ENCODE results near the gene MEIS2. TPM values are rescaled to one million over a fixed set of nuclear protein-coding genes. Genes with fewer than 3 reads are reported as not detected.

The MEIS2 gene
- total RNA-seq, 5 donors from 2014 or later (not counting 1 experiment from before 2014, with no cell fraction given) = 0.38 to 0.54 TPM; not detected in 3

GRCh38 chr15:36903922-36904556 lies 196.3 kb downstream of the MEIS2 start:
- peaks cover 0 to 3% of the 10 kb centered on the region in 2 donors for H3K27me3 Mint-ChIP-seq
- no peaks in the 10 kb centered on the region for H3K36me3 Mint-ChIP-seq
- POLR2A ChIA-PET = no interaction called here
- ATAC-seq (replicated peaks in 1 of 4) (no peak), DNase-seq (no peak)
- no peaks in the 10 kb centered on the region for H3K4me1 ChIP-seq (ENCODE audit: control insufficient read depth in 1 of 2, extremely low read depth in 1 of 2, insufficient read depth in 2 of 2, low read length in 2 of 2)
- no peak overlapping the region for H3K27ac ChIP-seq (ENCODE audit: low read length)
- WGBS (ENCODE audit: insufficient coverage) = 100% methylated on average over 2 of the region's 5 CpGs
- no peak overlapping the region for H3K27ac Mint-ChIP-seq
- no peaks in the 10 kb centered on the region for H3K36me3 ChIP-seq (ENCODE audit: control insufficient read depth in 2 of 2, extremely low read depth in 1 of 2, insufficient read depth in 1 of 2, low read length in 1 of 2)
- H3K4me3 Mint-ChIP-seq = no peak overlapping the region
- no peak overlapping the region for H3K4me3 ChIP-seq (ENCODE audit: control insufficient read depth in 1 of 2, extremely low read depth in 1 of 2, low read length in 1 of 2)
- H3K9me3 Mint-ChIP-seq = no peaks in the 10 kb centered on the region
- no peaks in the 10 kb centered on the region for H3K4me1 Mint-ChIP-seq
- CTCF ChIA-PET = no interaction called here
- no peaks in the 10 kb centered on the region for H3K9me3 ChIP-seq
- H3K27me3 ChIP-seq (replicated peaks in 1 of 2; ENCODE audit: control insufficient read depth in 2 of 2, extremely low read depth in 1 of 2, insufficient read depth in 2 of 2, low read length in 1 of 2) = peaks cover 0 to 9% of the 10 kb centered on the region in 2 experiments

- H3K4me1 ChIP-seq (ENCODE audit: control insufficient read depth in 1 of 2, extremely low read depth in 1 of 2, insufficient read depth in 2 of 2, low read length in 2 of 2) = no peaks in the 10 kb centered on the region
- peaks cover 0 to 9% of the 10 kb centered on the region in 2 experiments for H3K27me3 ChIP-seq (replicated peaks in 1 of 2; ENCODE audit: control insufficient read depth in 2 of 2, extremely low read depth in 1 of 2, insufficient read depth in 2 of 2, low read length in 1 of 2)
- no CpG with 5 or more reads among the region's 1 CpG for WGBS (ENCODE audit: insufficient coverage)
- no peak for DNase-seq
- H3K36me3 ChIP-seq (ENCODE audit: control insufficient read depth in 2 of 2, extremely low read depth in 1 of 2, insufficient read depth in 1 of 2, low read length in 1 of 2) = no peaks in the 10 kb centered on the region
- H3K4me3 ChIP-seq (ENCODE audit: control insufficient read depth in 1 of 2, extremely low read depth in 1 of 2, low read length in 1 of 2) = no peak overlapping the region
- ChIA-PET POLR2A (interaction anchor here in 1 of 2 donors (0.8 kb wide), 1 partner anchor 806 kb away, joined by 3 read pairs; no protein-coding TSS in a partner anchor), CTCF (no interaction called here)
- H3K9me3 ChIP-seq = no peaks in the 10 kb centered on the region
- peaks cover 0 to 6% of the 10 kb centered on the region in 2 donors for H3K27me3 Mint-ChIP-seq
- no peaks in the 10 kb centered on the region for H3K36me3 Mint-ChIP-seq
- no peak overlapping the region for H3K27ac ChIP-seq (ENCODE audit: low read length)
- no peaks in the 10 kb centered on the region for H3K4me1 Mint-ChIP-seq
- no peak for ATAC-seq (replicated peaks in 1 of 4)
- H3K4me3 Mint-ChIP-seq = no peak overlapping the region
- H3K27ac Mint-ChIP-seq = no peak overlapping the region
- no peaks in the 10 kb centered on the region for H3K9me3 Mint-ChIP-seq
Observed at GRCh38 chr15:36903195-36903594, 197.2 kb downstream of the MEIS2 start.

DNA sequence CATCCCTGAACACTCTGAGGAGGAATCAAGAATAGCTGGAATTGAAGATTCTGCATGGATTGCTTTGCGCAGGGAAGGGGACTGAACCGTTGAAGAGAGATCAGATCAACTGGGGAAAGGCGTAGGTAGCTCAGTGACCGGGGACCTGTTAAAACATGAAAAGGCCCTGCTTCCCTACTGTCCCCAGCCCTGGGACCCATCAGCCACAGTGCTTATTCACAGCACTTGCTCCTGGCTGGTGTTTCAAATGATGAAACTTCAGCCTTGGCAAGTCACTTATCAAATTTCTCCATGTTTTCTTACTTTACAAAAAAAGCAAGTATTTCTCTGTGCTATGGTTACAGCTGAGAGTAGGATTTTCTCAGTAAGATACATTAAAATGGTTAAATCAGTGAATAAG lies 199.3 kb downstream of the MEIS2 start:
- POLR2A ChIA-PET = no interaction called here
- ATAC-seq (replicated peaks in 1 of 4) = no peak
- no peaks in the 10 kb centered on the region for H3K4me1 Mint-ChIP-seq

DNA sequence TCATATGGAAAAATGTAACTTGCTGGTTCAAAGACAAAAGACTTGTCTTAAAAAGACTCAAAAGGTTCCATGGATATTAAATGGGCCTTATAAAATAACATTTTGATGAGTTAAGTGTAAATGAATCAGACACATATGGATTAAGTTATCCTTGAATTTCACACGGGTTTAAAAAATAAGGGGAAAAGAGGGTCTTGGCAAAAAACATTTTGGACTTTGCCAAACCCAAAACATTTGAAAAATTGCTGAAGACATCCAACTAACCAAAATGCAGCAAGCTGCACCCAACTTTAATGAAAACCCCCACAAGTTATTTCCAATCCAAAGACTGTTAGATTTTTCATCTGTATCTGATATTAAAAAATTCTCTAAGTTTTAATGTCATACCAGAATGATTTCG lies 200.7 kb downstream of the MEIS2 start:
- no peak overlapping the region for H3K27ac Mint-ChIP-seq
- POLR2A ChIA-PET = no interaction called here
- 75% methylated on average over 1 of the region's 2 CpGs for WGBS (ENCODE audit: insufficient coverage)

More for the DNA sequence above, 199.3 kb downstream of the MEIS2 start:
- Mint-ChIP-seq H3K4me3 (no peak overlapping the region), H3K9me3 (no peaks in the 10 kb centered on the region), H3K36me3 (no peaks in the 10 kb centered on the region), H3K27me3 (peaks cover 5 to 10% of the 10 kb centered on the region in 2 donors), H3K27ac (no peak overlapping the region)
- WGBS (ENCODE audit: insufficient coverage) = 95% methylated on average over 4 of the region's 4 CpGs
- H3K27ac ChIP-seq (ENCODE audit: low read length) = no peak overlapping the region
- no peak overlapping the region for H3K4me3 ChIP-seq (ENCODE audit: control insufficient read depth in 1 of 2, extremely low read depth in 1 of 2, low read length in 1 of 2)
- H3K27me3 ChIP-seq (replicated peaks in 1 of 2; ENCODE audit: control insufficient read depth in 2 of 2, extremely low read depth in 1 of 2, insufficient read depth in 2 of 2, low read length in 1 of 2) = peaks cover 3 to 10% of the 10 kb centered on the region in 2 experiments
- CTCF ChIA-PET = no interaction called here
- no peaks in the 10 kb centered on the region for H3K9me3 ChIP-seq
- no peaks in the 10 kb centered on the region for H3K4me1 ChIP-seq (ENCODE audit: control insufficient read depth in 1 of 2, extremely low read depth in 1 of 2, insufficient read depth in 2 of 2, low read length in 2 of 2)
- DNase-seq = no peak
- H3K36me3 ChIP-seq (ENCODE audit: control insufficient read depth in 2 of 2, extremely low read depth in 1 of 2, insufficient read depth in 1 of 2, low read length in 1 of 2) = no peaks in the 10 kb centered on the region

GRCh38 chr15:36898536-36899126 lies 201.7 kb downstream of the MEIS2 start:
- ChIA-PET CTCF (no interaction called here), POLR2A (interaction anchor here in 1 of 2 donors (0.6 kb wide), 1 partner anchor 358 kb away, joined by 3 read pairs; no protein-coding TSS in a partner anchor)
- Histone ChIP-seq H3K27ac (ENCODE audit: low read length) (no peak overlapping the region), H3K9me3 (no peaks in the 10 kb centered on the region), H3K27me3 (replicated peaks in 1 of 2; ENCODE audit: control insufficient read depth in 2 of 2, extremely low read depth in 1 of 2, insufficient read depth in 2 of 2, low read length in 1 of 2) (peaks cover 5 to 10% of the 10 kb centered on the region in 2 experiments), H3K4me1 (ENCODE audit: control insufficient read depth in 1 of 2, extremely low read depth in 1 of 2, insufficient read depth in 2 of 2, low read length in 2 of 2) (no peaks in the 10 kb centered on the region), H3K36me3 (ENCODE audit: control insufficient read depth in 2 of 2, extremely low read depth in 1 of 2, insufficient read depth in 1 of 2, low read length in 1 of 2) (no peaks in the 10 kb centered on the region), H3K4me3 (ENCODE audit: control insufficient read depth in 1 of 2, extremely low read depth in 1 of 2, low read length in 1 of 2) (no peak overlapping the region)
- ATAC-seq (replicated peaks in 1 of 4) (no peak), DNase-seq (no peak)
- Mint-ChIP-seq H3K4me1 (no peaks in the 10 kb centered on the region), H3K27ac (no peak overlapping the region), H3K36me3 (no peaks in the 10 kb centered on the region), H3K4me3 (no peak overlapping the region), H3K27me3 (peaks cover 5 to 14% of the 10 kb centered on the region in 2 donors), H3K9me3 (no peaks in the 10 kb centered on the region)
- WGBS (ENCODE audit: insufficient coverage) = 92% methylated on average over 4 of the region's 4 CpGs

More for the DNA sequence above, 200.7 kb downstream of the MEIS2 start:
- Mint-ChIP-seq H3K9me3 (no peaks in the 10 kb centered on the region), H3K4me1 (no peaks in the 10 kb centered on the region), H3K27me3 (peaks cover 5 to 10% of the 10 kb centered on the region in 2 donors), H3K36me3 (no peaks in the 10 kb centered on the region), H3K4me3 (no peak overlapping the region)
- CTCF ChIA-PET = no interaction called here
- ATAC-seq (replicated peaks in 1 of 4) = no peak
- DNase-seq = no peak
- H3K36me3 ChIP-seq (ENCODE audit: control insufficient read depth in 2 of 2, extremely low read depth in 1 of 2, insufficient read depth in 1 of 2, low read length in 1 of 2) = no peaks in the 10 kb centered on the region
- no peaks in the 10 kb centered on the region for H3K4me1 ChIP-seq (ENCODE audit: control insufficient read depth in 1 of 2, extremely low read depth in 1 of 2, insufficient read depth in 2 of 2, low read length in 2 of 2)
- no peak overlapping the region for H3K27ac ChIP-seq (ENCODE audit: low read length)
- no peaks in the 10 kb centered on the region for H3K9me3 ChIP-seq
- no peak overlapping the region for H3K4me3 ChIP-seq (ENCODE audit: control insufficient read depth in 1 of 2, extremely low read depth in 1 of 2, low read length in 1 of 2)
- H3K27me3 ChIP-seq (replicated peaks in 1 of 2; ENCODE audit: control insufficient read depth in 2 of 2, extremely low read depth in 1 of 2, insufficient read depth in 2 of 2, low read length in 1 of 2) = peaks cover 5 to 10% of the 10 kb centered on the region in 2 experiments

DNA sequence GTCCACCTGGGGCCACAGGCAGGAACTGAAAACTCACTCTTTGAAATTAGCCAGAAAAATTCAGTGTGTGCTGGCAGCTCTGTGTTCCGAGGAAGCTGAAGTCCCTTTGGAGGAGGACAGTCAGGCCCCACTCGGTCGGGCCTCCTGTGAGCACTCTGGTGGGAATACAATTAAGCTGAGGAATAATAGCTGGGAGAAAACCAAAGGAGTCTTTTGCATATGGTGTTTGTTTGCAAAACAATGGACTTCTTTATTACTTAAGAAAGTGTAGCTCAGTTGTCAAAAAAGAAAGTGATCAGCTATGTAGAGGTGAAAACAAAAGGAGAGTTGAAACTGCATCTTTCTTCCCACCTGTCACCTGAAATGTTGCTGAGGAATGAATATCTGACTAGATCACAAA lies 202.5 kb downstream of the MEIS2 start:
- no peak overlapping the region for H3K27ac Mint-ChIP-seq
- ChIA-PET CTCF (no interaction called here), POLR2A (no interaction called here)
- Histone ChIP-seq H3K27ac (ENCODE audit: low read length) (no peak overlapping the region), H3K4me1 (ENCODE audit: control insufficient read depth in 1 of 2, extremely low read depth in 1 of 2, insufficient read depth in 2 of 2, low read length in 2 of 2) (no peaks in the 10 kb centered on the region), H3K9me3 (no peaks in the 10 kb centered on the region), H3K36me3 (ENCODE audit: control insufficient read depth in 2 of 2, extremely low read depth in 1 of 2, insufficient read depth in 1 of 2, low read length in 1 of 2) (no peaks in the 10 kb centered on the region), H3K27me3 (replicated peaks in 1 of 2; ENCODE audit: control insufficient read depth in 2 of 2, extremely low read depth in 1 of 2, insufficient read depth in 2 of 2, low read length in 1 of 2) (peaks cover 5 to 10% of the 10 kb centered on the region in 2 experiments), H3K4me3 (ENCODE audit: control insufficient read depth in 1 of 2, extremely low read depth in 1 of 2, low read length in 1 of 2) (no peak overlapping the region)
- DNase-seq (no peak), ATAC-seq (replicated peaks in 1 of 4) (no peak)
- H3K9me3 Mint-ChIP-seq = no peaks in the 10 kb centered on the region
- 75% methylated on average over 2 of the region's 3 CpGs for WGBS (ENCODE audit: insufficient coverage)
- no peaks in the 10 kb centered on the region for H3K4me1 Mint-ChIP-seq
- no peak overlapping the region for H3K4me3 Mint-ChIP-seq
- H3K27me3 Mint-ChIP-seq = peaks cover 5 to 14% of the 10 kb centered on the region in 2 donors
- no peaks in the 10 kb centered on the region for H3K36me3 Mint-ChIP-seq

Data from T-cell (primary cell).